Measurements from ENCODE around the gene CDH4. TPM values are rescaled to one million over a fixed set of nuclear protein-coding genes. Genes with fewer than 3 reads are reported as not detected.

The CDH4 gene
- total and polyA plus RNA-seq, 2 of the 4 experiments (the other 2 are of a cell fraction): 1.6 to 3.5 TPM

DNA sequence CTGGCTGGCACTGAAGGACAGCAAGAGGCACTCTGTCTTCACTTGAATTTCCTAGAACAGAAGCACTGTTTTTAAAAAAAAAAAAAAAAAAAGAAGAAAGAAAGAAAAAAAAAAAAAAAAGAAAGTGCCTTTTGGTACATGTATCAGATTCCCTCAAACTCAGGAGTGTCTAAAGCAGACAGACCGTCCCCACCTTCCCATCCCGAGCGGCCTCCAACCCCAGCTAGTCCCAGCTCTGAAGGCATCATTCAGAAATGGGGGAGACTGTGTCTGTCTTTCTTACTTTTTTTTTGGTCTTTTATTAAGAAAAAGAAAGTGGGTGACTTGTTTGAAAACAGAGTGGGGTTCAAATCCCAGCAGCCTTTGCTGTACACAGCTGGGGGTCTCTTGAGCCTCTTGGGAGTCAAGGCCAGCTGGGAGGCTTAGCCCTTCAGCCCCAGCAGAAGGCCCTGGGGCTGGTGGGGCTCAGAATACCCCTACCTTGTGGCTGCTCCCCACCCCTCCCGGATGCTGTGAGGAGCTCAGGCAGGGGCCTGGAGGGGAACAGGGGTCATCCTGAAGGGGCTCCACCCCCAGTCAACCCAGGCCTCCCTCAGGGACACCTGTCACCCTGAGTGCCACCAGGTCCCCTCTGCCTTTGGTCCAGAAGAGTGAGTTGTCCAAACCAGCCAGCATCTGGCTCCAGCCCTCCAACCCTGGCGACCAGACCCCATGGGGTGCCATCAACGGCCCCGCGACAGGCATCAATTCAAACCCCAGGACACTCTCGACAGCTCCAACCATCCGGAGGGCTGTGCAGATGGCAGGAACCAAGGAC, 685.3 kb downstream of the CDH4 start (continued):
- no peak for TF ChIP-seq FOS (IDR thresholded peaks at IDR 0.05; ENCODE audit: low read depth, low read length)

DNA sequence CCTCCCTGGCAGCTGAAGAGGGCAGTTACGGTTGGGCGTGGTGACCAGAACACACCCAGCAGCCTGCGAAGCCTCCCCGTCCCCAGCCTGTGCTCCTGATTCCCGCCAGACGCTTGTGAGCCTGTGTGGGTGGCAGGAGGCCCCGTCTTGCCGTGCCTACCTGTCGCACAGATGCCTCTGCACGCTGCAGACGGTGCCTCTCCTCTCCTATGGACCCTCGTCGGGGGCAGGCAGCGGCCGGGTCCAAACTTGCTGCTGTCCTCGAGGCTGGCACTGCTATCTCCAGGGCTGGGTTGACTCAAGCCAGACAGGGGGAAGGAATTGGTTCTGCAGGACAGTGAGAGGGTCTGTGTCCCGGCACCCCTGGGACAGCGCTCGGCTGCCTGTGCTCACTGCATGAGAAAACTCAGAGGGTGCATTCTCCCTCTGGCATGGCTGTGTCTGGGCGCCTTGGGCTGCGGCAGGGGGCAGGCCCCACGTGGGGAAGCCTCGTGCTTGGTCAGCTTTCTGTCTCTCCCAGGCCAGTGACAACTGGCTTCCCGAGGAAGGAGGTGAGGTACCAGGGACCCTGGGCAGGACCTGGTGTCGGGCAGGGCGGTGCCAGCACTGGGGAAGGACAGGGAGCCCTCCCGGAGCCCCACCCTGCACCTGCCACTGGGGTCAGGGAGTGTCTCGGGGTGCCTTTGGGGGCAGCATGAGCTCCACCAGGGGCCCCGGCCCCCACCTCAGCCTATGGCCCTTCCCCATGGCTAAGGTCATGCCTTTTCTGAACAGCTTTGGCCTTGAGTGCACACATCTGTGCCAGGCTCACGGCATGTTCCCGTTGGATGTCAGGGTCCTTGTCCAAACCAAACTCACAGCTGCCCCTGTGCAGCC, 686.1 kb downstream of the CDH4 start:
- WGBS, 2 experiments (ENCODE audit: extremely low coverage in 2 of 2, insufficient read length in 1 of 2): 65% methylated on average over 11 of the region's 31 CpGs; no CpG with 5 or more reads in 1 of the 2 experiments
- no peak overlapping the region for H3K18ac ChIP-seq (ENCODE audit: low read depth, low read length)
- H4K91ac ChIP-seq (ENCODE audit: insufficient read depth, low read depth, low read length): no peak overlapping the region
- H3K36me3 ChIP-seq (ENCODE audit: control insufficient read depth, insufficient read depth, low read length): no peaks in the 10 kb centered on the region
- H3K56ac ChIP-seq (ENCODE audit: extremely low read depth, insufficient read depth, low read length): no peak overlapping the region
- no peak overlapping the region for H3K4me2 ChIP-seq (ENCODE audit: low read depth, low read length)
- H2AK5ac ChIP-seq (ENCODE audit: low read depth, low read length): no peak overlapping the region
- no peak overlapping the region for H3K14ac ChIP-seq (replicated peaks; ENCODE audit: low read depth, low read length)
- DNase-seq (no peak), ATAC-seq (ENCODE audit: low read depth) (no peak)
- H2BK20ac ChIP-seq (ENCODE audit: low read depth, low read length): no peak overlapping the region
- H3K9ac ChIP-seq (ENCODE audit: low read depth, low read length): no peak overlapping the region
- intact Hi-C loops (cut with micrococcal nuclease) (no loop called here), dilution Hi-C loops (cut with HindIII; ENCODE audit: low sequenced_read_pairs, unreplicated experiment) (no loop called here), in situ Hi-C loops (cut with MboI; ENCODE audit: low sequenced_read_pairs) (no loop called here)
- H3K23ac ChIP-seq (ENCODE audit: low read depth, low read length): no peak overlapping the region
- ChIA-PET CTCF (no interaction called here), POLR2A (ENCODE audit: unreplicated experiment) (no interaction called here)
- H3K9me1 ChIP-seq (ENCODE audit: insufficient read depth, low read length): no peaks in the 10 kb centered on the region
- H2BK15ac ChIP-seq (ENCODE audit: low read depth, low read length): no peak overlapping the region
- TF ChIP-seq CTCF (conservative IDR thresholded peaks at IDR 0.05; ENCODE audit: low read depth, low read length) (no peak), CHD1 (IDR thresholded peaks at IDR 0.05; ENCODE audit: low read depth, low read length) (no peak), MAZ (IDR thresholded peaks at IDR 0.05; ENCODE audit: borderline replicate concordance, low read depth, low read length) (no peak), POLR2A (IDR thresholded peaks at IDR 0.05; ENCODE audit: low read depth, low read length) (no peak), BHLHE40 (IDR thresholded peaks at IDR 0.05; ENCODE audit: low read depth, low read length) (no peak), SMC3 (IDR thresholded peaks at IDR 0.05; ENCODE audit: low read depth, low read length) (no peak), NFE2L2 (IDR thresholded peaks at IDR 0.05; ENCODE audit: low read depth, low read length) (no peak)
- BruUV-seq (replicated peaks): no TSS peak
- H3K27me3 ChIP-seq (ENCODE audit: control insufficient read depth, insufficient read depth, low read length): peaks cover 5% of the 10 kb centered on the region; the same call in 1 of the 2 replicates
- no peak overlapping the region for H3K4me3 ChIP-seq (ENCODE audit: insufficient read depth, low read depth, low read length)
- H3K4me1 ChIP-seq (ENCODE audit: control insufficient read depth, insufficient read depth, low read length): no peaks in the 10 kb centered on the region
- H2BK120ac ChIP-seq (ENCODE audit: low read depth, low read length): no peak overlapping the region
- no peaks in the 10 kb centered on the region for H3K79me1 ChIP-seq (ENCODE audit: low read depth in 1 of 2, low read length in 2 of 2)
- no peak overlapping the region for H3K27ac ChIP-seq (ENCODE audit: insufficient read depth, low read length)
- no peak overlapping the region for H4K5ac ChIP-seq (ENCODE audit: low read depth, low read length)
- H2AK9ac ChIP-seq (replicated peaks; ENCODE audit: low read depth, low read length, poor library complexity): no peak overlapping the region
- H2BK5ac ChIP-seq (ENCODE audit: low read depth, low read length, poor library complexity, severe bottlenecking): no peak overlapping the region
- no peaks in the 10 kb centered on the region for H4K20me1 ChIP-seq (ENCODE audit: insufficient read depth, low read length)
- H3K9me3 ChIP-seq (ENCODE audit: control insufficient read depth, insufficient read depth, low read length): no peaks in the 10 kb centered on the region
- H2AFZ ChIP-seq (replicated peaks; ENCODE audit: low read length, poor library complexity): no peak overlapping the region
- no peak overlapping the region for H3K4ac ChIP-seq (ENCODE audit: low read depth, low read length)
- no peak overlapping the region for H4K8ac ChIP-seq (ENCODE audit: low read depth in 2 of 2, low read length in 2 of 2)

All from IMR-90 (cell line).